LNCAP (cell line): ENCODE data around the gene CTXND1.
A peak's percentile ranks its signal among the peaks of the same experiment; 100 is the strongest.

Source experiments
- CTCF ChIP-seq: fragments of 450-650 bp; IDR thresholded peaks from 2 replicates; pipeline ENCODE4 v1.5.1; 2017; ENCODE audit warnings: mild to moderate bottlenecking

Gene CTXND1

DNA sequence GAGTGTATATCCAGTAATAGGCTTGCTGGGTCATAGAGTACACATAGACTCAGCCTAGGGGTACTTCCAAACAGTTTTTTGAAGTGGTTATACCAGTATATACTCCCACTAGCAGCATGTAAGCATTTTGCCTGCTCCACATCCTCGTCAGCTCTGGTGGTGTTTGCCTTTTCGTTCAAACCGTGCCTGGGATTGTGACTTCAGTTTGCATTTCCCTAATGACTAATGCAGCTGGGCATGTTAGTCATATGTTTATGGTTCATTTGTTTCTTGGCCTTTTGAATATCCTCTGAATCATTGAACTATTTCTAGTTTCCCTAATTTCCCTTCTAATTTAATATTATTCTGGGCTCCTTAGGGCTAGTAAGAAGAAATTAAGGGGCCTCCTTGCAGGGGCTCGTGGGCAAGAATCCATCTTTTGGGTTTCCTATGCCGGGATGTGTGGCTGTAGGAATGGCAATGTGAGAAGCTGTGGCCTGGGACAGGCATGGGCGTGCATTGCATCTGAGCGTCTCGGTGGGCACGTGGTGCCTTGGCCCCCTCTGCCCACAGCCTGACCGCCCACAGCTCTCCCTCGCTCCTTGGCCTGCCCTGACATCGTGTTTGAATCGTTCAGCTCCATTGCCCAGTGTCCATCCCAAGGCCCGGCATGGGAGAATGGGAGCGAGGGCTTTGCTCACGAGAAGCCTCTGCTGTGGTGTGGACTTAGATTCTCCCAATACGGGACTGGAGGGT is 72.8 kb downstream of the CTXND1 start:
- no peak for TF ChIP-seq CTCF

GRCh38 chr15:80177156-80177555 is 74.9 kb downstream of the CTXND1 start:
- no peak for TF ChIP-seq CTCF

GRCh38 chr15:80176443-80176842 is 75.6 kb downstream of the CTXND1 start:
- TF ChIP-seq CTCF, result no peak

- no peak for TF ChIP-seq CTCF
Measured at GRCh38 chr15:80175436-80175835, 76.6 kb downstream of the CTXND1 start.

DNA sequence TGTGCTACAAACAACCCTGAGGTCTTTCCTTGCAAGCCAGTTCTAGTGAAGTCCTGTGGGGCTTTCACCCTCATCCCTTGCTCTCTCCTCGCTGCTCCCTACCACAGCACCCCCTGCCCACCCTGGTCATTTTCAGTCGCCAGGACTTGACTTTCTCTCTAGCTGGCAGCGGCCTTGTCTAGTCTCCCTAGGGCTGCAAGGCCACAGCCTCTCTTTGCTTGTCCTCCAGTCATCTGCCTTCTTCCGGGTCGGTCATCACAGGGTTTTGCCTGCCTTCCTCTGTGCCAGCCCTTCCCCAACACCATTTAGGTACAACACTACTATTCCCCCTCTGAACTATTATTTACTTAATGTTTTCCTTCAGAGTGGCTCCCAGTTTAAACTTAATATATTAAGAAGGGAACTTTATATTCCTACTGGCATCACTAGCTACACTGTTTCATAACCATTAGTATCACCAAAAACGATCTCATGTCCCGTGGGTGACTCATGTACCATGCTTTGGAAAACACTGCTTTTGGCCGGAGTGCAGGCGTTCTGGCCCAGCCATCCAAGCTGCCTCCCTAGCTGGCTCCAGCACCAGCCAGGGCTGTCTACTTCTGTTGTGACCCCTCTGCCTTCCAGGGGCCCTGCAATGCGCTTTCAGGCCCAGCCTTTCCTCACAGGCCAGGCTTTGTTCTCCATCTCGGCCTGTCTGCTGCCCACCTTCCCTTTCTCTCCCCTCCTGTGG is 77.8 kb downstream of the CTXND1 start:
- TF ChIP-seq CTCF, result no peak

DNA sequence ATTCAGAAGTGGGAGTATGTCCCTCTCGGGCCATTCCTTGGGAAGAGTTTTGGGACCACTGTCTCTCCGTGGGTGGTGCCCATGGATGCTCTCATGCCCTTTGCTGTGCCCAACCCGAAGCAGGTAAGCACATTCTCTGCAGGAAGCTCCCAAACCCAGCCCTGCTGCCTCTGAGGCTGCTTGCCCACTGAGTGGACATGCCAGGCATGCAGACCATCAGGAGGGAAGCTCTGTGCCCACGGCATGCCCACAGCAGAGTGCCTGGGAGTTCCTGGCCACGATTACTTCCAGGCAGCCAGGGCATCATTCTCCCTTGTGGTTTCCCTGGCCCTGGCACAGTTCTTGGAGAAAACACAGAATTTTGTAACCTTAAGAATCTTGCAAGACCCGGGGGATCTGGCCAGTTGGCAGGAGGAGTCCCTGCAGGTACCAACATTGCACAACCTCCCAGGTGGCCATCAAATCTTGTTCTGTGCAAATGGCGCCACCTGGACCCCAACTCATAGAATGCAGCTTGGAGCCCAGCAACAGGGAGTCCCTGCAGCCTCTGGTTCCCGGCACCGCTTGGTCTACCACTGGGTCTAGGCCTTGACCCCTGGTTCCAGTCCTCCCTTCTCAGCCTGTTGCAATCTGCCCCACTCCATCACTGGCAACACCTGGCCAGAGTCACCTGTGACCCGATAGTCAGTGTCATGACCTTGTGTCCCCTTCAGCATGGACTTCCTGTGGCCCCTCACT is 78.8 kb downstream of the CTXND1 start:
- TF ChIP-seq CTCF, result peak; percentile 74

GRCh38 chr15:80172401-80172800 is 79.6 kb downstream of the CTXND1 start:
- TF ChIP-seq CTCF, result no peak
